Measurements from ENCODE around the gene DUSP11.
"Not testable (repeated sequence)": the region's sequence is repeated elsewhere in the genome, so short reads cannot be mapped to it uniquely, and the experiment has no call there.

DUSP11 gene

DNA sequence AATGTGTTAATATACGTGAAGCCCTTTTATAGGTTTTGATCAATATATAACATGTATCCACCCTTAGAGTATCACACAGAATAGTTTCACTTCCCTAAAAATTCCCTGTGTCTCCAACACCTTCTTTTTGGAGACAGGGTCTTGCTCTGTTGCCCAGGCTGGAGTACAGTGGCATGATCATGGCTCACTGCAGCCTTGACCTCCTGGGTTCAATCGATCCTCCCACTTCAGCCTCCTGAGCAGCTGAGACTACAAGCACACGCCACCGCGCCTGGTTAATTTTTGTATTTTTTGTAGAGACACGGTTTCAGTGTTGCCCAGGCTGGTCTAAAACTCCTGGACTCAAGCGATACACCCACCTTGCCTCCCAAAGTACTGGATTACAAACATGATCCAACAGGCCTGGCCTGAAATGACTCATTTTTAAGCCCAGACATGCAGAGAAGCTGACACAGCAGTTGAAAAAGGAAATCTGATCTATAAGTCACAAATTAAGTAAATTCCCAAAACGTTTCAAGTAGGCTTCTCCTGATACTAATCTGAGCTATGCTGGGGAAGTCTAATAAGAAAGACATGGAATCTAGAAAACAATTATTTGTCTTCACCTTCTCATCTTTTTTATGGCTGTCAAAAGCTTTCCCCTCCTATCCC lies 2.9 kb downstream of the DUSP11 start:
- no peak for DNase-seq

DNA sequence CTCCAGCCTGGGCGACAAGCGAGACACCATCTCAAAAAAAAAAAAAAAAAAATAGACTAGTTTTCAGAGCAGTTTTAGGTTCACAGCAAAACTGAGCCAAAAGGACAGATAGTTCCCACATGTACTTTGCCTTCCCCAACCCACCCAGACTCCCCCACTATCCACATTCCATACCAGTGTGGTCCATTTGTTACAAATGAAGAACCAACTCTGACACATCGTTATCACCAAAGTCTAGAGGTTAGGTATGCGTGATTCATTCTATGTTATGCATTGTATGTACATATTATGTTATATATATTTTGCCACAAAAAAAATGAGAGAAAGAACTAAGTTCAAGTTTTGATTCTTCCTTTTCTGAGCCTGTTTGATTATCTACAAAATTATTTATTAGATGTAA lies 3.5 kb downstream of the DUSP11 start:
- DNase-seq: no peak

DNA sequence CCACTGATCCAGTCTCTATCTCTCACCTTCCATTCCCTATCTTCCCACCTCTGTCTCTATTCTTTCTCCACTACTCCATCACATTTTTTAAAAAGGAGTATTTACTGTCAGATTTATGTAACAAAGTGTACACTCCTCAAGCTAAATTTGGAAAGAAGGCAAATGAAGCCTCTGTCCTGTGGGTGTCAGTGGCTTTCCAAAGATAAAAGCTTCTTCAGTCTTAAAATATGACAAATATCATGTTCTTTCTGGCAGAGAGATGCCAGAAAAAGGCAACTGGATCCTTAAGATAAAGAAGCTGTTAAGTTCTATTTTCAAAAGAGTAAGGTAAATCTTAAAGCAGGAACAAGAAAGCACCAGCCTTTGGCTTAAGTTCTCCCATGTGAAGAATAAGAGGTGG lies 7.1 kb downstream of the DUSP11 start:
- no peak for DNase-seq

DNA sequence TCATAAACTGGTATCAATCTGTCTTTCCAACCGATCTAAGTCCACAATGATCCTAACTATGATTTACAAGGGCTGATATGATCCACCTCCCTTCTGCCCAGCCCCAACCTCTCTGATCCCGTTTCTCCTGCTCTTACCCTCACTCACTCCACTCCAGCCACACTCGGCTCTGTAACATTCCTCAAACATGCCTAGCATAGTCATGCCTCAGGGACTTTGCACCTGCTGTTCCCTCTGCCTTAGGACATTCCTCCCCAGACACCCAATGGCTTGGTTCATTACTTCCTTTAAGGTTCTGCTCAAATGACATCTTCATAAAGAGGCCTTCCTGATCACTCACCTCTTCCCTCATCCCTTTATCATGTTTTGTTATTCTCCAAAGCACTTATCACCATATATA lies 9.2 kb downstream of the DUSP11 start:
- DNase-seq: no peak

DNA sequence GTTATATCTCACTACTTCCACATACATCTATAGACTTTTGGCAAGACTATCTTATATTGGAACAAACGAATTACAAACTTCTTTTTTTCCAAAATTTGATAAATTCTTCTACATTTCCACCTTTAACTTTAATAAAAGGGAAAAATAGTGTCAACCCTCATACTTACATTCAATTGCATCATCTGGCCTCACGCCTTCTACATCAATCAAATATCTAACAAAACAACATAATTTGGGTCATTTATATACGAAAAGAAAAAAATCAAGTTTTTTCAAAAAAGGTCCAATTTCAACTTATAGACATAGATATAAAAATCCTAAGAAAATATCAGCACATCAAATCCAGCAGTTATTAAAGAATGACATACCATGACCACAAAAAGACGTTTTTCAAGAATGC lies 12.9 kb downstream of the DUSP11 start:
- no peak for DNase-seq

DNA sequence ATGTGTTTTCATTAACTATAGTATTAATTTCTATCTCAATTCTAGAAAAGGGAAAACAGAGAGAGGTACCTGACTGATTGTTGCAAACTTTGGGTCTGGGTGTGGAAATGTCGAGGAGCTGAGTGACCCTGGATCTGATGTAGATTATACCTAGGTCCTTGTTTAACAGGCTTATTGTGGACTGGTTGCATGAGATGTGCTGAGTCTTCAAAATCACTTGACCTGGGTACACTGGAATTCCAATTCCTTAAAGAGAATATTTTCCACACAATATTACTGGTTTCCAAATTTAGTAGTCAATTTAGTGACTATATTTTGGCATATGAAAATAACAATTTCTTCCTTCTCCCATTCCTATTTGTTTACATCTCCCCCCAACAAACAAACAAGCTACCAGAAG lies 13.6 kb downstream of the DUSP11 start:
- no peak for DNase-seq

DNA sequence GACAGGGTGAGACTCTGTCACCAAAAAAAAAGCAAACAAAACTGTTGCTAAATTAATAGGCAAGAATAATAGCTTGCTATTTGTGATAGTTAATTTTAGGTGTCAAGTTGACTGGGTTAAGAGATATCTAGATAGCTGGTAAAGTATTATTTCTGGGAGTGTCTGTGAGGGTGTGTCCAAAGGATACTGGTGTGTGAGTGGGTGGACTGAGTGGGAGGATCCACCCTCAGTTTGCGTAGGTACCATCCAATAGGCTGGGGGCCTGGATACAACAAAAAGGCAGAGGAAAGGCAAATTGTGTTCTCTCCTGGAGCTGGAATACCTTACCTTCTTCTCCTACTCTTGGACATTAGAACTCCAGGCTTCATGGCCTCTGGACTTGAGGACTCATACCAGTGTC lies 15.0 kb downstream of the DUSP11 start:
- DNase-seq: no peak

DNA sequence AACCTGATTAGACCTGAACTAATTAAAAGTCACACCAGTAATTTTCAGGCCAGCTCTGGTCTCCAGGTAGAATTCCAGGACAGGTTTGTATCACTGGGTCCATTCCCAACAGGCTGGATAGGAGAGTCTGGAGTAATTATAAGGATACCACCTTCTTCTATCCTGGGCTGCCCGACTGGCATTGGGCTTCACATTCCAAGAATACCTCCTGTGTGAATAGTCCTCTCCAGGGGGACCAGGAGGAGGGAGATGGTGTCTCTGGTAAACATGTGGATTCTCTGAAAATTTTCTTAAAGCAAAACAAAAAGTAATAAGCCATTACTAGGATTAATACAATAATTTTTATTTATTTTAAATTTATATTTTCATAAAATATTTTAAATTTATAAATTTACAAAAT lies 17.3 kb downstream of the DUSP11 start:
- DNase-seq: no peak

DNA sequence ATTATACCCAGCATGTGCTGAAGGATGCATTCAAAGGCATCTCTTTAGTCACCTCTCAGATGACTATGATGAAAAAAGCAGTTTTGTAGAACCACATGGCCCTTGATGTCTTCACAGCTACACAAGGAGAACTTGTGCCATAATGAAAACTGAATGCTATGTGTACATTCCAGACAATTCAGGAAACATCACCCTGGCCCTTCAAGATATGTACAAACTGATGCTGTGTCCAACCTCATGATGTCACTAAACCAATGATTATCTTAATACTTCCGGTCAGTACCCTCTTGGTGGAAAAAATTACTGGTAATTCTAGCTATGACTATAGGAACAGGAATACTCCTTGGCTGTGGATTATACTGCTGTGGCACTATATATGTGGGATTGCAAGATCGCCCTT lies 20.0 kb downstream of the DUSP11 start:
- no peak for DNase-seq

DNA sequence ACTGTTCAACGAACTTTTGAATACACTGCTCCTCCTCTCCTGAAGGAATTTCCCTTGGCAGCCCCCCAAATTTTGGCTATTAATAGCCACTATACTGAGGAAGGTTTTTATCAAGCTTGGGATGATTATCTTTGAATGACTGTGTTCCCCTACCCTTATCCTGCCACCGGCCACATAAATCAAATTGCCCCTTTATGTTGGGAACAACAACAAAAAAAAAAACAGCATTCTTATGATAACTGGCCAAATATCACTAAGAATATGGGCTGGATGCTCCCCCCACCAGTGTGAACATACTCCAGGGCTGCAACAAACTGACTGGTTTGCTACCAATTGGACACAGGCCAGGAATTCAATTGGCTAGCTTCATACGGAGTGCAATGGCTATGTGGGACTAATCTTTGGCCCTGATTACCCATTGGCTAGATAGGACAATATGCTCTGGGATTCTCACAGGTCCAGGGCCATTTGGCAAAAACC lies 20.6 kb downstream of the DUSP11 start:
- DNase-seq: no peak

DNA sequence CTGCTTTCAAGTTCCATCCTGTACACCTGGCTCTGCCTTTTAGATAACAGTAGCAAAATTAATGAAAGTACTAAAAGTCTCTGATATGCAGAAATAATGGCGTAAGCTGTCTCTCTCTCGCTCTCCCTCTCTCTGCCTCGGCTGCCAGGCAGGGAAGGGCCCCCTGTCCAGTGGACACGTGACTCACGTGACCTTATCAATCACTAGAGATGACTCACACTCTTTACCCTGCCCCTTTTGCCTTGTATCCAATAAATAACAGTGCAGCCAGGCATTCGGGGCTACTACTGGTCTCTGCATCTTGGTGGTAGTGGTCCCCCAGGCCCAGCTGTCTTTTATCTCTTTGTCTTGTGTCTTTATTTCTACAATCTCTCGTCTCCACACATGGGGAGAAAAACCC lies 25.6 kb downstream of the DUSP11 start:
- DNase-seq: not testable (repeated sequence)

DNA sequence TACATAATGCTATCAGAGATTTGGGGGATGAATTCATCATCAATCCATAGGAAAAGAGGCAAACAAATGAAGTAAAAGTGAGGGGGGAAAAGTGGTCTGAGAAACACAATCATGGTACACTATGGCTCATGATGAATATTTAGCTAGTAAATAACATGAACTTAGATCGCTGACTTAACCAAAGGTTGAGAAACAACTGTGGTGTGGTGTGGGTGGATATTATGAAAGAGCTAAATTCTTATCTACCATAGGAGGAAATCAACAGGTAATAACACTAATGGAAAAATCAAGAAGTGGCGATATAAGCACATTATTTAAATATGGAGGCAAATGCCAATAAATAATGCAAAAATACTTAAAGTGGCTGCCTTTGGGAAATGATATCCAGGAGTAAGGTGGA lies 30.6 kb downstream of the DUSP11 start:
- no peak for DNase-seq

DNA sequence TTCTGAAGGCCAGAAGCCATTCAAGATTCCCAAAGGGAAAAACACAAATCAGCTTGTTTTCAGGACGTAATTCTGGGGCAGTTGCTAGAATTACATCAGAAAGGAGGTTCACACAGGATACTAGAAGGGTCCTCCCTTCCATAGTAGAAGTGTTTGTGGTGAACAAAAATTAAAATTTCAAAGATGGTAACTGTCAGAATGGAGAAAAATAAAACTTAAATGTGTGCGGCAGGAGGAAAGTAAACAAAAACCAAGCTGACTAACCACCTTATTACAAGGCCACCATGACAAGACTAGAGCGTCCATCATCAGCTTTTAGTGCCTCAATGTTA lies 33.1 kb downstream of the DUSP11 start:
- no peak for DNase-seq

DNA sequence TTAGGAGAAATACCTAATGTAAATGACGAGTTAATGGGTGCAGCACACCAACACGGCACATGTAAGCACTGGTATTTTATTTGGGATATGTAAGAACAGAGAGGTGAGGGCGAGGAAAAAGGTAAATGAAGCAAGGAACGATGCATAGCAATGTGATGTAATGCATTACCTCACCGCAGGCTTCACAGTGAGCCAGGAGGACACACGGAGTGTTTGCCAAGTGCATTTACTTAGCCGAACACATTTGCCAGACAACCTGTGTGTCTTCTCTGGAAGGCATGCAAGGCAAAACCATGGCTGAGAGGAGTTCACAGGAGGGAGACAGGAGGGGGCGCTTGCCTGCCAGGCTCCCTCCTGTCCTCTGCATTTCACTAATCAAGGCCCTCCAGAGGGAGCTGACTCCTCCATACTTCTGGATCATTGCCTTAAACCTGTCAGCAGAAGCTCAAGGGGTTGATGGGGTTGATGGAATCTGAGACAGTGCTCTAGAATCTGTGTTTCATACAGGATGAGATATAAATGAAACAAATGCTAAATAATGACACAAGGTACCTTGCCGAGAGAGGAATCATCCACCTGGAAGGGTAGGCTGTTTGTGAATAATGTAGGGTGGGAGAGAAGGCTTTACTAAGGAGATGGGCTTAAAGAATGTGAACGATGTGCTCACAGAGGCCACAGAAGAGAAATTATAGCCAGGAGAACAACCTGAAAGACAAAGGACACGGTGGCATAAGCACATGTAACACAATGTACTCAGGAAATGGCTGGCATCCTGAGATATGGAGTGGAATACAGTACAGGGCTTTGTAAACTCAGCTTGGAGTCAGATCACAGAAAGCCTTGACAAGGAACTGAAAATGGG lies 33.7 kb downstream of the DUSP11 start:
- DNase-seq: no peak

DNA sequence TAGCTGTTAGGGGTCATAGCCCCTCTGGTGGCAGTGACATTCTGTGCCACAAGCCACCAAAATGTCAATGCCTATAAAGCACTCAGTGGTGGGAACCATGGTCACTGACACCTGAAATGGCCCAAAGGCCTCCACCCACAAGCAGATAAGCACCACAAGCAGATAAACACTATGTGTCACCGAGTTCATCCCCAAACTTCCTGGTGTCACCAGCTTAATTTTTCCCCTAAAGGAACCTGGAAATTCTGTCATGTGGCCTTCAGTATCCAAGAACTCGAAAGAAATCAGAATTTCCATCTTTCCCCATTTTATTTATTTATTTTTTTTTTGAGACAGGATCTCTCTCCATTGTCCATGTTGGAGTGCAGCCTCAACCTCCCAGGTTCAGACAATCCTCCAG lies 39.1 kb downstream of the DUSP11 start:
- DNase-seq: no peak

DNA sequence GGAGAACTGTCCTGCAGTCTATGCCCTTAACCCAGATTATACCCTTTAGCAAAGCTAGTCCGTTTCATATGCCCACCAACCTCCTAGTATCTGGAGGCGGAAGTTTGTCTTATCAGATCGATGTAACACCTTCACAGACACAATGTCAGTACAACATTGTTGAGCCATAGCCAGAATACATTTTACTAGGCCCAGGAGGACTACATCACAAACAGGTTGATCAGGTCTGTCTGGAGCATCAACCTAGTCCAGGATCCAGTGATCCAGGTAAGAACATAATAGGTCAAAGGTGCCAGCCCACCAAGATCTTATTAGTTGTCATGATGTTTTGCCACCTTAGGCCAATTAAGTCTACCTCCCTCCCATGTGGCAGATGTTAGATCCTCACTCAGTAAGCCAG lies 40.8 kb downstream of the DUSP11 start:
- DNase-seq: no peak

DNA sequence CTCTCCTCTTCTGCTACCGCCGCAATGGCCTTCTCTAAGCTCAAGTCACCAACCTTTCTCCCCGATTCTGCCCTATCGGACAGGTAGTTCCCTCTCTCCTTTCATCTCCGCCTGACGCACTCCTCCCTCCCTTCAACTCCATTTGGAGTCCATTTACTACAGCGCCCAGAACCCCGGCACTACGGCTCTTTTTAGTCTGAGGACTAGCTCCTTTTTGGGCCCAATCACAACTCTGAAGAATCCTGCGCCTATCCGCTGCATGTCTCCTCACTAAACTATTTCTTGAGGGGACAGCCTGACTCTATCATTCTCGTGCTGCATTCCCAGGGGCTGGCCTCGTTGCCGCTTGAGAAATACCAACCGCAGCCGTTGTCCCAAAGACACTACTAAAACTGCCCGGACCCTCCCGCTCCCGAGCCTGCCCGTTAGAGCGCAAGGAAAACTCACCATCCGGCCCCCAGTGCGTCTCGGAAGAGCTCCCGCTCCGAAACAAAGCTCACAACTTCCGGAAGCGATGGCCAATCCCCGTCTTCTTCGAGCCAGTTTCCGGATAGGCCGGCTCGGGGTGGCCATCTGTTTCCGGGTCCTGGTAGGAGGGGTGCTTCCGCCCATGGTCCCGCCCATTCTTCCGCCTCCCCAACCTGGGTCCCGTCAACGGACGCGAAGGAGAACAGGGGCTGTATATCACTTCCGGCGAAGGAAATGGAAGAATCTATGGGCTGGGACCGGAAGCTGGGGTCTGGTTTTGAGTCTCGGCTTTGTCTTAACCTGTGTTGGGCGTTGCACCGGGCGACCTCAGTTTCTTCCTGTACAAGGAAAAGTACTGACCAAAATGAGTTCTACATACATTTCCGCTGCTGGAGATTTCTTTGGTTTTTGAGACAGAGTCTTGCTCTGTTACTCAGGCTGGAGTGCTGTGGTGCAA lies 42.8 kb downstream of the DUSP11 start, which contains the start of gene TPRKB:
Gene TPRKB, minus strand, starts transcription at position 491 of the 925 bp plus-strand sequence. CDS start 2,776 bp downstream, outside the sequence.
- DNase-seq: peak; percentile 82

DNA sequence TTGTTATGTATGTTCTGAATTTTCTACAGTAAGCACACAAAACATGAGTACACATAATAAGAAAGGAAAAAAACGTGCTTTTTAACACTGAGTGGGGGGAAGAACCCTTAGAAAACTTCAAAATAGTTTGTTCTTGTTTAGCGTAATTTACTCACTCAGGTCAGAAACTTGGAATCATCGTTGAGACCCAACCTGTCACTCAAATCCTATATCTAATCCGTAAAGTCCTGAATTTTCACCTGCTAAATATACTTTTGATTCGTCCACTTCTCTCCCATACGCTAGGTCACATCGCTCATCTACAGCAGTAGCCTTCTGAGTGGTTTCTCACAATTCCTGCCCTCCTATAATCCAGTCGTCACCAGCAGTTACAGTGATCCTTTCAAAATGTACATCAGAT lies 43.5 kb downstream of the DUSP11 start:
- DNase-seq: no peak

DNA sequence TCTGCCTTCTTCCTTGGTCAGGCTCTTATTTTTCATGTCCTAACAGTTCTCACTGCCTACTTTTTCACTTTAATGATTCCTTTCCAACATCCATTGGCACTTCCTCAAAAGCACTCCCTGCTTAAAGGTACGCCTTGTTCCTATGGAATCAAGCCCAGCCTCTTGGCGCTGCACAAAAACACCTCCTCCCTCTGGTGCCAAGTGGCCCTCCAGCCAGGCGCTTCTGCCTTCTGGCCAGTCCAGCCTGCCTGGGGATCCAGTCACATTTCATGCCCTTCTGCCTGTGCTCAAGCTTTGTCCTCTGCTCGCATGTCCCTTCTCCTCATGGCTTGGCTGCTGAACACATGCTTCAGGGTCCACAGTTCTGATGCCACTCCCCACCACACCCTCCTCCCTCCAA lies 49.1 kb downstream of the DUSP11 start:
- DNase-seq: no peak

DNA sequence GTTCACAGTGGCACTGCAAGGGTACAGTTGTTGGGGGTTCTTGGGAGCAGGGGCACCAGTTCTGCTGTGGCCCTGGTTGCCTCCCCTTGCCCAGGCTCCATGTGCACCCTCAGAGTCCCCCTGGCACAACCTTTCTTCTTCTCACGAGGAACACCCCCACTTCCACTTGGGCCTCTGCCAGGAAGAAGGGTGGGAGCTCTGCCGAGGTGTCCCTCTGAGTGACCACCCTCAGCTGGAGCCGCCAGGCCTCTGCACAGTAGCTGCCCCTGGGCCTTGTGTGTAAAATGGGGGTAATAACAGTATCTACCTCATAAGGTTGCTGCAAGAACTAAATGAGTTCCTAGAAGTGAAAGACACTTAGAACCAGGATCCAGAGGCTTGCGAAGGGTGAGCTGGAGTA lies 51.2 kb downstream of the DUSP11 start:
- DNase-seq: no peak

DNA sequence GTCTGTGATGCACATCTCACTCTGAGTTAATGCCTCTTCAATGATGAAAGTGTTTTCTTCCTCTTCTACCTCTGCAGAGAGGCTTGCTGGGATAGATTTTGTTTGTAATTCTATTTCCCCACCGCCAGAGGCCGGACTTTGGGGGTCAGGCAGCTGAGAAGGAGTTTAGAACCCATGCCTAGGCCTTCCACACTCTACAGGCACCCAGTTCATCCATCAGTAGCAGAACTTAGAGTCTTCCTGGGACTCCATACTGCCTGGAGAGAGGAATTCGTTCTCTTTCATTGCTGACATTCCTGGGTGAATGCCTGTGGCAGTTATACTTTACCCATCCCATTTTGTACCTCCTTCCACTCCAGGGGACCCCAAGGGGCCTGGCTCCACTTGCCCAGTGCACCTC lies 51.9 kb downstream of the DUSP11 start:
- no peak for DNase-seq

DNA sequence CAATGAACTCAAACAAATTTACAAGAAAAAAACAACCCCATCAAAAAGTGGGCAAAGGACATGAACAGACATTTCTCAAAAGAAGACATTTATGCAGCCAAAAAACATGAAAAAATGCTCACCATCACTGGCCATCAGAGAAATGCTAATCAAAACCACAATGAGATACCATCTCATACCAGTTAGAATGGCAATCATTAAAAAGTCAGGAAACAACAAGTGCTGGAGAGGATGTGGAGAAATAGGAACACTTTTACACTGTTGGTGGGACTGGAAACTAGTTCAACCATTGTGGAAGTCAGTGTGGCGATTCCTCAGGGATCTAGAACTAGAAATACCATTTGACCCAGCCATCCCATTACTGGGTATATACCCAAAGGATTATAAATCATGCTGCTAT lies 53.2 kb downstream of the DUSP11 start:
- DNase-seq: not testable (repeated sequence)

Measured in right kidney (tissue), 1 donor.